ENCODE results near the gene TGDS. TPM values are rescaled to one million over a fixed set of nuclear protein-coding genes. Genes with fewer than 3 reads are reported as not detected.

The TGDS gene
- total and polyA plus RNA-seq, 8 donors: 2.1 to 8.4 (median 5.3) TPM

DNA sequence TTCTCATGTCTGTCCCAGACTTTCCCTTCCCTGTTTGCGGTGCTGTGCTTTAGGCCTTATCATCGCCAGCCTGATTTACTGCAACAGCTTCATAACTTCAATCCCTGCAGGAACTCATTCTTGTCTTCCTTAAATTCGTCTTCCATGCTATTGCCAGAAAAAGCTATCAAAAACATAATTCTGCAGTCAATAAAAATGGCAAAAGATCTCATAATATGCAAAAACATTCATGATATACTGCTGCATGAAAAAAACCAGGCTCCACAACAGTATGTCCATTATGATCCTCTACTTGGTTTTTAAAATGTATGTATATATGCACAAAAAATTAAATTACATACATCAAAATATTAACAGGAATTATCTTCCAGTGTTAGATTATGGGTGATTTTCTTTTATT, 28.4 kb downstream of the TGDS start:
- FAIRE-seq (no peak), DNase-seq (no peak), ATAC-seq (no peak)
- intact Hi-C loops (cut with DNase I): no loop called here
- no peaks in the 10 kb centered on the region for H3K9me3 ChIP-seq
- H3K4me1 ChIP-seq: no peaks in the 10 kb centered on the region
- no peak overlapping the region for H3K4me3 ChIP-seq
- no peaks in the 10 kb centered on the region for H3K27me3 ChIP-seq
- H3K27ac ChIP-seq: no peak overlapping the region
- H3K36me3 ChIP-seq: peaks cover 0 to 13% (median 7%) of the 10 kb centered on the region in 3 donors
- 92 to 94% methylated on average over 3 of the region's 3 CpGs for WGBS, 2 donors
- no peak for TF ChIP-seq CTCF (IDR thresholded peaks at IDR 0.05)

DNA sequence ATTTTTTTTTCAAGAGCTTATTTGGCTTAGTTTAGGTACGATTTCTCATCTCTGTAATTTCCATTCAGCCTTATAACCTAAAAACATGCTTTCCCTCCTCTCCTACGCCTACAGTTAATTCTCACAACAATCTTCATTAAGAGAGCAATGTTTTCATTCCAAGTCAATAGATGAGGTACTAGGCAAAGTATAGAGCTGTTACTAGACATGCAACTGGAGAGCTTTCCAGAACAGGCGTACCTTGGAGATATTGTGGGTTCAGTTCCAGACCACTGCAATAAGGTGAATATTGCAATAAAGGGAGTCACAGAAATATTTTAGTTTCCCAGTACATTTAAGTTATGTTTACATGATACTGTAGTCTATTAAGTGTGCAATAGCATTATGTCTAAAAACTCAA, 34.8 kb downstream of the TGDS start:
- Histone ChIP-seq H3K27ac (no peak overlapping the region), H3K4me3 (no peak overlapping the region), H3K27me3 (no peaks in the 10 kb centered on the region), H3K4me1 (no peaks in the 10 kb centered on the region), H3K9me3 (no peaks in the 10 kb centered on the region), H3K36me3 (no peaks in the 10 kb centered on the region)
- TF ChIP-seq CTCF (IDR thresholded peaks at IDR 0.05): no peak
- 87 to 92% methylated on average over 3 of the region's 3 CpGs for WGBS, 2 donors
- no peak for DNase-seq
- intact Hi-C loops (cut with DNase I): no loop called here
- ATAC-seq: no peak
- FAIRE-seq: no peak

DNA sequence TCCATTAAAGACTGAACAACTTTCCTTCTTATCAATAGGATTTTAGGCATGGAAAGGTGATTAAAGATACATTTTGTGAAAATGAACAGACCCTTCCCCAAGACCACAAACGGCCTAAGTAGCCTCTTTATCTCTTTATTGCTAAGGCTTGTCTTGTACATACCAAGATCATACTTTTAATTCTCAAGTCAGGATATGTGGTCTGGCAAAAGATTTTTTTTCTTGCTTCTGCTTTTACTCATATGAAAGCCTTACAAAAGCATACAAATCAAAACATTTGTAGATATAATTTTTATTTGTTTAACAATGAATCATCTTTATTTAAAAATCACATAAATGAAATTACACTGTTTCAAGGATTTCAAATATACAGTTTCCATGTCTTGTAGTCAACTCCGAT, 35.8 kb downstream of the TGDS start:
- no peaks in the 10 kb centered on the region for H3K36me3 ChIP-seq
- H3K4me1 ChIP-seq: no peaks in the 10 kb centered on the region
- no peaks in the 10 kb centered on the region for H3K9me3 ChIP-seq
- H3K4me3 ChIP-seq: no peak overlapping the region
- no peaks in the 10 kb centered on the region for H3K27me3 ChIP-seq
- intact Hi-C loops (cut with DNase I): no loop called here
- no peak overlapping the region for H3K27ac ChIP-seq
- ATAC-seq: no peak
- 45 to 64% methylated on average over 2 of the region's 2 CpGs for WGBS, 2 donors
- no peak for DNase-seq
- no peak for TF ChIP-seq CTCF (IDR thresholded peaks at IDR 0.05)
- no peak for FAIRE-seq

DNA sequence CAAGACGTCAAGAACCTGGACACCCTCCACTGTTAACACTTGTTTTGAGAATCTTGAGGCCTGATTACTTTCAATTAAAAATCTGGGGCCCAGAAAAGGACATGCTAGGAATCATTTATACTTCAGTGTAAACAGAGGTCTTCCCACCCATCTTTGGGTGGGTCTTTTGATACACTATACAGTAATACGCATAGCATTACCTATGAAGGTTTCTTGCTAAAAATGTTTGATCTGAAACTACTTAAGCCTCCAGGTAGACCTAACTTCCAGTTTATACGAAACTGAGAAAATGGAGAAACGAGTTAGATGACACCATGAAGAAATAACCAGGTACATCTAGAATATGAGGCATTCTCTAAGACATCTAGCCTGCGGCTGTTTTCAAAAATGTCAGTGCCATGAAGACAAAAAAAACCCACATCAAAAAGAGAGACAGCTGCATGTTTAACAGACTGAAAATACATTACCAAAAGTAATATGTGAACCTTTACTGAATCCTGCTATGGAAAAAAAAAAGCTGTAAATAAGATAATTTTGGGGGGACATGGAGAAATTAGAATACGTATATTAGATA, 36.6 kb downstream of the TGDS start:
- WGBS, 2 donors: 73 to 89% methylated on average over 6 of the region's 6 CpGs
- TF ChIP-seq CTCF (IDR thresholded peaks at IDR 0.05): no peak

DNA sequence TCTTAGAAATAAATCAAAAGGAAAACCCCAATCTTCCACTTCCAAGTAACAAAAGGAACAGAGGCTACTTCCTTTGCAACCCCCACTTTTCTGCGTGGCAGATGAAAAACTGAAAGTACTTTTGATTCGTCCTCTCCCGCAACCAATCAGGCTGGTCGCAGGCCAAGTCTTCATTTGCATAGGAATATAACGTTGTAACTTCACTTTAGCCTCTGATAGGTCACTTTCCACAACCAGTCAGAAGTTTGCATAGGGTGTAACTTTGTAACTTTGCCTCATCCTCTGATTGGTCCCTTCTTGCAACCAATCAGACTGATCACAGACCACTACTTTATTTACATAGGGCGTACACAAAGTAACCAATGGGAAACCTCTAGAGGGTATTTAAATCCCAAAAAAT, 37.2 kb downstream of the TGDS start:
- H3K9me3 ChIP-seq: no peaks in the 10 kb centered on the region
- no peak overlapping the region for H3K27ac ChIP-seq
- DNase-seq: no peak
- intact Hi-C loops (cut with DNase I): no loop called here
- no peaks in the 10 kb centered on the region for H3K36me3 ChIP-seq
- H3K4me3 ChIP-seq: no peak overlapping the region
- no peak for FAIRE-seq
- peak in 1 of 4 donors; percentile 21 for ATAC-seq
- no peaks in the 10 kb centered on the region for H3K27me3 ChIP-seq
- 44 to 63% methylated on average over 6 of the region's 6 CpGs for WGBS, 2 donors
- no peak for TF ChIP-seq CTCF (IDR thresholded peaks at IDR 0.05)
- no peaks in the 10 kb centered on the region for H3K4me1 ChIP-seq

More for the DNA sequence above, 36.6 kb downstream of the TGDS start:
- FAIRE-seq (no peak), ATAC-seq (no peak), DNase-seq (no peak)
- no peak overlapping the region for H3K27ac ChIP-seq
- no peaks in the 10 kb centered on the region for H3K36me3 ChIP-seq
- no peaks in the 10 kb centered on the region for H3K9me3 ChIP-seq
- intact Hi-C loops (cut with DNase I): no loop called here
- no peaks in the 10 kb centered on the region for H3K4me1 ChIP-seq
- no peaks in the 10 kb centered on the region for H3K27me3 ChIP-seq
- no peak overlapping the region for H3K4me3 ChIP-seq

All from pancreas (tissue), 10 donors.